Fibroblast of skin of abdomen (primary cell): Measurements from ENCODE around the gene NDUFS4.
A peak's percentile ranks its signal among the peaks of the same experiment; 100 is the strongest.
"Not testable (repeated sequence)": the region's sequence is repeated elsewhere in the genome, so short reads cannot be mapped to it uniquely, and the experiment has no call there.

ENCODE experiments used
- DNase-seq: peaks from one replicate; pipeline ENCODE4 v3.0.0-alpha.2; 2013

NDUFS4 gene

GRCh38 chr5:53575831-53576230 lies 15.4 kb downstream of the NDUFS4 start:
- peak; percentile 55 for DNase-seq

- DNase-seq = no peak
Observed at GRCh38 chr5:53576674-53577073, 16.2 kb downstream of the NDUFS4 start.

- no peak for DNase-seq
Observed at GRCh38 chr5:53578854-53579253, 18.4 kb downstream of the NDUFS4 start.

- DNase-seq = no peak
Observed at GRCh38 chr5:53580547-53580946, 20.1 kb downstream of the NDUFS4 start.

GRCh38 chr5:53582225-53582624 lies 21.8 kb downstream of the NDUFS4 start:
- no peak for DNase-seq

GRCh38 chr5:53590759-53591158 lies 30.3 kb downstream of the NDUFS4 start:
- DNase-seq = no peak

- no peak for DNase-seq
Observed at GRCh38 chr5:53594419-53594818, 34.0 kb downstream of the NDUFS4 start.

- no peak for DNase-seq
Observed at GRCh38 chr5:53597894-53598293, 37.5 kb downstream of the NDUFS4 start.

GRCh38 chr5:53601570-53601969 lies 41.1 kb downstream of the NDUFS4 start:
- DNase-seq = no peak

GRCh38 chr5:53603009-53603687 lies 42.7 kb downstream of the NDUFS4 start:
- DNase-seq = peak; percentile 33

GRCh38 chr5:53604309-53604708 lies 43.9 kb downstream of the NDUFS4 start:
- DNase-seq = no peak

- DNase-seq = peak; percentile 47
Observed at GRCh38 chr5:53607886-53608285, 47.4 kb downstream of the NDUFS4 start.

GRCh38 chr5:53608897-53609296 lies 48.5 kb downstream of the NDUFS4 start:
- DNase-seq = not testable (repeated sequence)

- DNase-seq = no peak
Observed at GRCh38 chr5:53613061-53613460, 52.6 kb downstream of the NDUFS4 start.

- DNase-seq = no peak
Observed at GRCh38 chr5:53613536-53613935, 53.1 kb downstream of the NDUFS4 start.

- no peak for DNase-seq
Observed at GRCh38 chr5:53614376-53614885, 54.0 kb downstream of the NDUFS4 start.

- DNase-seq = no peak
Observed at GRCh38 chr5:53616939-53617549, 56.6 kb downstream of the NDUFS4 start.

- no peak for DNase-seq
Observed at GRCh38 chr5:53631251-53631650, 70.8 kb downstream of the NDUFS4 start.

GRCh38 chr5:53642061-53642460 lies 81.6 kb downstream of the NDUFS4 start:
- DNase-seq = peak; percentile 62

- DNase-seq = no peak
Observed at GRCh38 chr5:53643445-53643844, 83.0 kb downstream of the NDUFS4 start.

- no peak for DNase-seq
Observed at GRCh38 chr5:53645078-53645477, 84.6 kb downstream of the NDUFS4 start.

GRCh38 chr5:53649352-53649751 lies 88.9 kb downstream of the NDUFS4 start:
- DNase-seq = no peak

GRCh38 chr5:53660573-53660972 lies 100.1 kb downstream of the NDUFS4 start:
- DNase-seq = not testable (repeated sequence)

GRCh38 chr5:53665313-53665712 lies 104.9 kb downstream of the NDUFS4 start:
- not testable (repeated sequence) for DNase-seq
